ENCODE measurements around the gene RDX.

- TF ChIP-seq MAFG (tag; conservative IDR thresholded peaks at IDR 0.05), result no peak
- TF ChIP-seq MYNN (IDR thresholded peaks at IDR 0.05), result no peak
- no peak for TF ChIP-seq MYNN (CRISPR knock-in tag; IDR thresholded peaks at IDR 0.05)
Measured at GRCh38 chr11:110329445-110329844, 33.0 kb upstream of the RDX start.

Measured in K562 (cell line).